Neuronal stem cell (in vitro differentiated cells): ENCODE data around the gene FSIP1.

Source experiments
- DNase-seq: peaks from one replicate; pipeline ENCODE4 v3.0.0-alpha.2; 2013; ENCODE audit warnings: low spot score
- H2AFZ ChIP-seq: one replicate; pipeline ENCODE4 v1.6.1; 2013; ENCODE audit warnings: mild to moderate bottlenecking, low read length, inconsistent platforms
- H2AK5ac ChIP-seq: 2 replicates; pipeline ENCODE4 v1.6.1; 2013; ENCODE audit warnings: low read depth, mild to moderate bottlenecking, inconsistent platforms, low read length, moderate library complexity, mixed read lengths
- H2BK120ac ChIP-seq: 2 replicates; pipeline ENCODE4 v1.6.1; 2013; ENCODE audit warnings: low read depth, mild to moderate bottlenecking, inconsistent platforms, low read length, moderate library complexity, mixed read lengths
- H2BK12ac ChIP-seq: one replicate; pipeline ENCODE4 v1.6.1; 2013; ENCODE audit warnings: low read length, inconsistent platforms
- H2BK15ac ChIP-seq: 2 replicates; pipeline ENCODE4 v1.6.1; 2013; ENCODE audit warnings: mild to moderate bottlenecking, low read length, inconsistent platforms, mixed read lengths
- H2BK5ac ChIP-seq: one replicate; pipeline ENCODE4 v1.6.1; 2013; ENCODE audit warnings: inconsistent platforms, mild to moderate bottlenecking, low read length, moderate library complexity
- H3K14ac ChIP-seq: one replicate; pipeline ENCODE4 v1.6.1; 2013; ENCODE audit warnings: low read length, inconsistent platforms
- H3K18ac ChIP-seq: 2 replicates; pipeline ENCODE4 v1.6.1; 2013; ENCODE audit warnings: low read length, inconsistent platforms
- H3K23ac ChIP-seq: 2 replicates; pipeline ENCODE4 v1.6.1; 2013; ENCODE audit warnings: low read depth, mild to moderate bottlenecking, mixed read lengths, low read length, inconsistent platforms; ENCODE audit not compliant: poor library complexity
- H3K27ac ChIP-seq: replicated peaks from 3 replicates; pipeline ENCODE4 v1.5.1; 2013; ENCODE audit warnings: low read length, inconsistent platforms
- H3K27me3 ChIP-seq, 3 experiments: 2 replicates each; pipeline ENCODE4 v1.6.1; 2013; ENCODE audit warnings: low read length in 3 of 3, mild to moderate bottlenecking in 2 of 3, inconsistent platforms in 1 of 3, low read depth in 1 of 3, mixed read lengths in 1 of 3, moderate library complexity in 1 of 3; ENCODE audit not compliant: control insufficient read depth in 3 of 3, insufficient read depth in 3 of 3
- H3K36me3 ChIP-seq, 2 donors: replicated peaks in 1 of 2; 2 replicates each; pipeline ENCODE4 v1.6.1; 2013; ENCODE audit warnings: low read length in 2 of 2; ENCODE audit not compliant: control insufficient read depth in 2 of 2, insufficient read depth in 2 of 2
- H3K4ac ChIP-seq: 2 replicates; pipeline ENCODE4 v1.6.1; 2013; ENCODE audit warnings: inconsistent platforms, mild to moderate bottlenecking, low read length, moderate library complexity
- H3K4me1 ChIP-seq, 2 donors: 1 replicate in 1 of 2; 2 replicates in 1 of 2; pipeline ENCODE4 v1.6.1; 2013; ENCODE audit warnings: low read length in 2 of 2, low read depth in 1 of 2; ENCODE audit not compliant: control insufficient read depth in 2 of 2, insufficient read depth in 1 of 2
- H3K4me2 ChIP-seq: one replicate; pipeline ENCODE4 v1.6.1; 2013; ENCODE audit warnings: mild to moderate bottlenecking, low read length, inconsistent platforms; ENCODE audit not compliant: insufficient read depth, poor library complexity, severe bottlenecking
- H3K4me3 ChIP-seq, 2 donors: 2 replicates each; pipeline ENCODE4 v1.5.1; 2013; ENCODE audit warnings: low read length in 2 of 2, mild to moderate bottlenecking in 2 of 2, inconsistent platforms in 1 of 2, moderate library complexity in 1 of 2
- H3K79me1 ChIP-seq: one replicate; pipeline ENCODE4 v1.6.1; 2013; ENCODE audit warnings: low read depth, mild to moderate bottlenecking, inconsistent platforms, low read length, moderate library complexity
- H3K9ac ChIP-seq: one replicate; pipeline ENCODE4 v1.6.1; 2013; ENCODE audit warnings: mild to moderate bottlenecking, low read depth, low read length, inconsistent platforms; ENCODE audit not compliant: poor library complexity
- H3K9me3 ChIP-seq, 2 donors: replicated peaks in 1 of 2; 2 replicates each; pipeline versions ENCODE3 to v1.6.1; 2013; ENCODE audit warnings: low read length in 2 of 2, mild to moderate bottlenecking in 2 of 2, inconsistent platforms in 1 of 2, low read depth in 1 of 2, mixed read lengths in 1 of 2, moderate library complexity in 1 of 2; ENCODE audit not compliant: control insufficient read depth in 2 of 2, insufficient read depth in 1 of 2
- H4K8ac ChIP-seq: one replicate; pipeline ENCODE4 v1.6.1; 2013; ENCODE audit warnings: low read depth, mild to moderate bottlenecking, inconsistent platforms, low read length, moderate library complexity
- H4K91ac ChIP-seq: one replicate; pipeline ENCODE4 v1.6.1; 2013; ENCODE audit warnings: low read length, low read depth, mild to moderate bottlenecking, inconsistent platforms; ENCODE audit not compliant: poor library complexity
- WGBS, 2 donors: extraction: QIAGEN DNeasy Blood & Tissue Kit; methylation state at CpG; one replicate each; pipeline ENCODE4 v1.1.7; 2013; ENCODE audit warnings: missing lambda C conversion rate in 2 of 2, mixed read lengths in 1 of 2; ENCODE audit not compliant: insufficient read length in 2 of 2, insufficient replicate concordance in 1 of 2; ENCODE audit errors: extremely low coverage in 2 of 2; 5-methylcytosine and 5-hydroxymethylcytosine counted together

FSIP1 gene

DNA sequence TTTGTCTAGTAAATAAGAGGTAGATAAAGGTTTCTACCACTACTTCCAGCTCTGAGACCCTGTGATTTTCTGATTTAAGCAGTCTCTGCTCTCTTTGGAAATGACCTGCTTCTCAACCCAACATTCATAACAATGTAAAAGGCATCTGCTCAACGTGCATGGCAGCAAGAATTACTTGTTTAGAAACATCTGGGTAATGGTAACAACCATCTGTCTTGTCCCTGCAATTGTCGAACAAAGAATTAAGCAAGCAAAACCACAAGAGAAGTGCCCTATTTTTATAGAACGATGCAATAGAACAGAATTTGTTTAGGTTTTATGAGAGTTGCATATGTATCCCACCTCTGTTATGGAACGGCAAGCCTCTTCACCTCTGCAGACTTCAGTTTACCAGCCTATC is 7.1 kb upstream of the FSIP1 start:
- Histone ChIP-seq H2BK12ac (no peak overlapping the region), H3K9me3 (no peaks in the 10 kb centered on the region), H3K18ac (no peak overlapping the region), H3K79me1 (no peaks in the 10 kb centered on the region), H4K8ac (no peak overlapping the region), H3K14ac (no peak overlapping the region), H2BK120ac (no peak overlapping the region), H3K36me3 (peaks cover 0 to 8% of the 10 kb centered on the region in 2 donors), H4K91ac (no peak overlapping the region), H3K4me2 (no peak overlapping the region), H2BK5ac (no peak overlapping the region), H3K9ac (no peak overlapping the region), H2AFZ (no peak overlapping the region), H2AK5ac (no peak overlapping the region), H3K4me1 (peaks cover 0 to 11% of the 10 kb centered on the region in 2 donors), H2BK15ac (no peak overlapping the region), H3K27me3 (peaks cover 0 to 2% (median 0%) of the 10 kb centered on the region in 3 experiments), H3K4me3 (no peak overlapping the region), H3K27ac (no peak overlapping the region), H3K23ac (no peak overlapping the region), H3K4ac (no peak overlapping the region)
- no peak for DNase-seq
- WGBS, 2 donors, result no CpG with 5 or more reads among the region's 4 CpGs

DNA sequence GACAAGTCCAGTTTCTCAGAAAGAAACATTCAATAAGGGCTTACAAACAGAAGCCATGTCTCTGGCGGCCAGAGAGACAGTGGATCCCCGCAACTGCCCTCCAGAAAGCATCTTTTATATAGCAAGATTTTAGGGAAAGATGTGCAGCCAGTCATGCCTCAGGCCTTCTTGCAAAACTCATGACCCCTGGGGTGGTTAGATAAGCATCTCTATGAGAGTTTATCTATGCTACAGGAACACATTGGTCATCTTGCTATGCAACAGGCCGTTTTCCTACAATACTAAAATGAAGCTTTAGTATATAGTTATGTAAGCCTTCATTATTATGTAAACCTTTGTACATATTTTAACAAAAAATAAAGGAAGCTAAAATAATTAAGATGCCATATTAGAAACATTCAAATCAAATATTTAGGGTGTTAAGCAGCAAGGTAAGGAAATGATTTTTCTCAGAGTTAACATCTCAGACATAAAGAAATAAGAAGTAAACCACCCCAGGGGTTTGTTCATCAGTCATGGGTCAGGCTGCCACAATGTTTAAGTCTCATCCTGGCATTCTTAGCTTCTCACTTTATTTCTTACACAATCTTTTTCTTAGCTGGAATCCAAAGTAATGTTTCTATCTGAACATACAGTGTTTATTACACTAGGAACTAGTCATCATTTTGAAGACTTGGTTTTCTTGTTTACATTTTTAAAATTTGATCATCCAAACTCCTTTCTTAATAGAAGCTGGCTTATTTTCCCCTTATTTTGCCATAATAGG is 6.3 kb upstream of the FSIP1 start:
- H3K14ac ChIP-seq, result no peak overlapping the region
- no peak for DNase-seq
- no CpG with 5 or more reads among the region's 3 CpGs for WGBS, 2 donors
- H4K91ac ChIP-seq, result no peak overlapping the region
- H2BK5ac ChIP-seq, result no peak overlapping the region
- H3K4me3 ChIP-seq, result no peak overlapping the region
- H3K4me1 ChIP-seq, result peaks cover 2 to 15% of the 10 kb centered on the region in 2 donors
- H2AK5ac ChIP-seq, result no peak overlapping the region
- H3K27me3 ChIP-seq, result peaks cover 0 to under 1% (median 0%) of the 10 kb centered on the region in 3 experiments
- no peak overlapping the region for H2BK15ac ChIP-seq
- H2AFZ ChIP-seq, result no peak overlapping the region
- H3K4me2 ChIP-seq, result no peak overlapping the region
- H3K18ac ChIP-seq, result no peak overlapping the region
- H4K8ac ChIP-seq, result no peak overlapping the region
- H3K27ac ChIP-seq, result no peak overlapping the region
- H3K79me1 ChIP-seq, result no peaks in the 10 kb centered on the region
- H3K4ac ChIP-seq, result no peak overlapping the region
- H2BK120ac ChIP-seq, result no peak overlapping the region
- H3K9me3 ChIP-seq, result no peaks in the 10 kb centered on the region
- H3K9ac ChIP-seq, result no peak overlapping the region
- no peak overlapping the region for H3K23ac ChIP-seq
- no peak overlapping the region for H2BK12ac ChIP-seq
- peaks cover 0 to 8% of the 10 kb centered on the region in 2 donors for H3K36me3 ChIP-seq

DNA sequence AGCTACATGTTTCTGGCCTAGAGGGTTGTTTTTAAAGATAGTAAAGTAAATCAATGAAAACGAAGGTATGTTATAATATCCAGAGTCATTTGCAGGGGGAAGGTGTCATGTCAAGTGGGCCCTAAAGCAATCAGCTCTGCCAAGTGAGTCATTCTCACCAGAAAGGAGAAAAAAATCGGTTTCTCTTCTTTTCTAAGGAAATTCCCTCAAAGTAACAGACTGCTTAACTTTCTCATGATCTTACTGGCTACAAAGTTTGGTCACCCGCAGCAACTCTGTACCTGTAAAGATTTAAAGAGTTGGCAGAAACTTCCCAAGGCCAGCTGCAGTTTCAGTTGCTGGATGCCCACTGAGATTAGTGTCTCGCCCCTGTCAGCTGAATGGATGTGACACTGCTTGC is 5.5 kb upstream of the FSIP1 start:
- H3K4ac ChIP-seq, result no peak overlapping the region
- H2AFZ ChIP-seq, result no peak overlapping the region
- peaks cover 2 to 22% of the 10 kb centered on the region in 2 donors for H3K4me1 ChIP-seq

GRCh38 chr15:39787479-39787878 is 4.8 kb upstream of the FSIP1 start:
- H3K4ac ChIP-seq, result no peak overlapping the region
- no peak overlapping the region for H2AFZ ChIP-seq
- no peaks in the 10 kb centered on the region for H3K9me3 ChIP-seq
- no peak overlapping the region for H4K8ac ChIP-seq
- H3K4me3 ChIP-seq, result no peak overlapping the region
- H2BK120ac ChIP-seq, result no peak overlapping the region
- H2BK5ac ChIP-seq, result no peak overlapping the region
- H3K79me1 ChIP-seq, result no peaks in the 10 kb centered on the region
- H3K14ac ChIP-seq, result no peak overlapping the region
- H3K18ac ChIP-seq, result no peak overlapping the region
- no peak overlapping the region for H3K23ac ChIP-seq
- peaks cover 2 to 22% of the 10 kb centered on the region in 2 donors for H3K4me1 ChIP-seq
- WGBS, 2 donors, result no CpG with 5 or more reads among the region's 1 CpG
- H3K4me2 ChIP-seq, result no peak overlapping the region
- H3K9ac ChIP-seq, result no peak overlapping the region
- no peak overlapping the region for H2BK12ac ChIP-seq
- H4K91ac ChIP-seq, result no peak overlapping the region
- H2BK15ac ChIP-seq, result no peak overlapping the region
- H2AK5ac ChIP-seq, result no peak overlapping the region
- no peaks in the 10 kb centered on the region for H3K27me3 ChIP-seq
- H3K36me3 ChIP-seq, result peaks cover 0 to 8% of the 10 kb centered on the region in 2 donors
- H3K27ac ChIP-seq, result no peak overlapping the region
- DNase-seq, result no peak

More for the DNA sequence above, 5.5 kb upstream of the FSIP1 start:
- no peak for DNase-seq
- no peak overlapping the region for H4K91ac ChIP-seq
- no peak overlapping the region for H3K4me2 ChIP-seq
- H2BK15ac ChIP-seq, result no peak overlapping the region
- no peak overlapping the region for H3K14ac ChIP-seq
- H3K18ac ChIP-seq, result no peak overlapping the region
- H2BK12ac ChIP-seq, result no peak overlapping the region
- H2BK5ac ChIP-seq, result no peak overlapping the region
- H3K9me3 ChIP-seq, result no peaks in the 10 kb centered on the region
- H3K27me3 ChIP-seq, result no peaks in the 10 kb centered on the region
- WGBS, 2 donors, result no CpG with 5 or more reads among the region's 4 CpGs
- no peak overlapping the region for H2BK120ac ChIP-seq
- H3K36me3 ChIP-seq, result peaks cover 0 to 8% of the 10 kb centered on the region in 2 donors
- no peak overlapping the region for H2AK5ac ChIP-seq
- no peak overlapping the region for H3K23ac ChIP-seq
- H3K27ac ChIP-seq, result no peak overlapping the region
- H4K8ac ChIP-seq, result no peak overlapping the region
- no peak overlapping the region for H3K9ac ChIP-seq
- H3K4me3 ChIP-seq, result no peak overlapping the region
- no peaks in the 10 kb centered on the region for H3K79me1 ChIP-seq
